SH-SY5Y (cell line): ENCODE data around the gene CITED4.

ENCODE experiments used
- GATA2 ChIP-seq: IDR thresholded peaks from 2 replicates; pipeline ENCODE4 v1.6.1; 2011; ENCODE audit warnings: mild to moderate bottlenecking, low read depth, low read length
- GATA3 ChIP-seq: IDR thresholded peaks from 2 replicates; pipeline ENCODE4 v1.6.1; 2011; ENCODE audit warnings: low read depth, mild to moderate bottlenecking, low read length, moderate library complexity

GRCh38 chr1:40870135-40870728, 8.1 kb upstream of the CITED4 start:
- TF ChIP-seq GATA2 (no peak), GATA3 (no peak)
